ENCODE measurements around the gene MSGN1.
A peak's percentile ranks its signal among the peaks of the same experiment; 100 is the strongest.

Gene MSGN1

GRCh38 chr2:17847236-17847635 is 31.0 kb downstream of the MSGN1 start:
- no peak for DNase-seq (ENCODE audit: low spot score)

GRCh38 chr2:17849275-17849674 is 33.0 kb downstream of the MSGN1 start:
- no peak for DNase-seq (ENCODE audit: low spot score)

GRCh38 chr2:17850151-17850550 is 33.9 kb downstream of the MSGN1 start:
- no peak for DNase-seq (ENCODE audit: low spot score)

- peak; percentile 33 for DNase-seq (ENCODE audit: low spot score)
Measured at GRCh38 chr2:17851731-17852585, 35.7 kb downstream of the MSGN1 start.

GRCh38 chr2:17853799-17854198 is 37.5 kb downstream of the MSGN1 start:
- no peak for DNase-seq (ENCODE audit: low spot score)

GRCh38 chr2:17857021-17857420 is 40.8 kb downstream of the MSGN1 start:
- DNase-seq (ENCODE audit: low spot score), result peak; percentile 5

- no peak for DNase-seq (ENCODE audit: low spot score)
Measured at GRCh38 chr2:17858064-17858463, 41.8 kb downstream of the MSGN1 start.

- no peak for DNase-seq (ENCODE audit: low spot score)
Measured at GRCh38 chr2:17863539-17863938, 47.3 kb downstream of the MSGN1 start.

- no peak for DNase-seq (ENCODE audit: low spot score)
Measured at GRCh38 chr2:17864676-17865075, 48.4 kb downstream of the MSGN1 start.

GRCh38 chr2:17867133-17867532 is 50.9 kb downstream of the MSGN1 start:
- DNase-seq (ENCODE audit: low spot score), result no peak

Data from cerebellar cortex (tissue), 1 donor.